Upper lobe of right lung (tissue), 1 donor: ENCODE results near the gene CDK14. TPM values are rescaled to one million over a fixed set of nuclear protein-coding genes. Genes with fewer than 3 reads are reported as not detected.

ENCODE experiments used
- ATAC-seq: fragments of 200-7000 bp; cut with Tn5 transposase; one replicate; pipeline ENCODE4 v1.9.1; 2020; ENCODE audit warnings: mild to moderate bottlenecking, moderate library complexity
- DNase-seq: peaks from one replicate; pipeline ENCODE4 v3.0.0-alpha.2; 2020
- H3K27ac ChIP-seq: fragments of 200-600 bp; one replicate; pipeline ENCODE4 v1.8.0; 2022
- H3K27me3 ChIP-seq: fragments of 200-600 bp; one replicate; pipeline ENCODE4 v1.8.0; 2022; ENCODE audit warnings: mild to moderate bottlenecking
- H3K36me3 ChIP-seq: fragments of 200-600 bp; one replicate; pipeline ENCODE4 v1.8.0; 2022
- H3K4me1 ChIP-seq: fragments of 200-600 bp; one replicate; pipeline ENCODE4 v1.8.0; 2022
- H3K4me3 ChIP-seq: fragments of 200-600 bp; one replicate; pipeline ENCODE4 v1.8.0; 2022; ENCODE audit warnings: mild to moderate bottlenecking
- H3K9me3 ChIP-seq: fragments of 200-600 bp; one replicate; pipeline ENCODE4 v1.8.0; 2022
- intact Hi-C: fragments of 100-400 bp; cut with DNase I; formaldehyde crosslinking; loops from one replicate; pipeline ENCODE4 v1.11.0; 2022
- total RNA-seq: library from RNA; stranded (reverse); fragmentation: NEBNext Ultra II Directional; extraction: Animal tissue kit (Norgen Biotek cat#: 25700); gene quantifications from one replicate; pipeline ENCODE4 v1.2.1, GENCODE V29; 2021
- TF ChIP-seq, protein P1 (sequence below): fragments of 200-600 bp; IDR thresholded peaks from one replicate; pipeline ENCODE4 v1.8.0; 2022; ENCODE audit warnings: antibody characterized with exemption
- donor health status: DM: no; HTN: yes; CAD: no; lungs with severe emphysema.

Gene CDK14
- total RNA-seq, 1 donor from 2014 or later: 47.2 TPM

DNA sequence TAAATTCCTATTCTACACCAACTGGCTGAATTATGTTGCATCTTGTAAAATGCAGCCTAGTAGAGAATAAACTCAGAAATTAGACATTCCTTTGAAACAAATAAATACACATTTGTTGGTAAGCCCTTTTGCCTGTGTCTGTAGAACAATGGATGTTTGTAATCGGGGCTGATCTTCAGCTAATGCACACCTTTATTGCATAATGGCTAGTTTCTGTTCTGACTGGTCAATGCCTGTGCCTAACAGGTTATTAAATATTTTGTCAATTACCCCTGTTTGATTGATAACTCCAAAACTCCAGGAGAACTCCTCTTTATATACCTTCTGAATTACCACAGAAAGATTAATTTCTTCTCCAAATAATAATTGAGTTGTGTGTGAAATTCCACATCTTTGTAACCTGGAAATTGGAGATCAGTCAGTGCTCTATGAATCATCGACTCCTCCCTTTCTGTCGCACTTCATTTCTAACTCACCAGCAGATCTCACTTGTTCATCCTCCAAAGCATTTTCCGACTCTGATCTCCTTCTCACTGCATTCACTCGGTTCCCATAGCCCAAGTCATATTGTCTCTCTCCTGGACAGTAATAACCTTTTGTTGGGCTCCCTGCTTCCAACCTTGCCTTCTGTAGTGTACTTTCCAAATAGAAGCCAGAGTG is 472.1 kb downstream of the CDK14 start:
- no peak overlapping the region for H3K4me3 ChIP-seq
- DNase-seq (no peak), ATAC-seq (no peak)
- no peak overlapping the region for H3K27ac ChIP-seq
- no peaks in the 10 kb centered on the region for H3K27me3 ChIP-seq
- intact Hi-C loops: no loop called here
- no peaks in the 10 kb centered on the region for H3K36me3 ChIP-seq
- no peaks in the 10 kb centered on the region for H3K4me1 ChIP-seq
- no peaks in the 10 kb centered on the region for H3K9me3 ChIP-seq
- TF ChIP-seq, protein P1, sequence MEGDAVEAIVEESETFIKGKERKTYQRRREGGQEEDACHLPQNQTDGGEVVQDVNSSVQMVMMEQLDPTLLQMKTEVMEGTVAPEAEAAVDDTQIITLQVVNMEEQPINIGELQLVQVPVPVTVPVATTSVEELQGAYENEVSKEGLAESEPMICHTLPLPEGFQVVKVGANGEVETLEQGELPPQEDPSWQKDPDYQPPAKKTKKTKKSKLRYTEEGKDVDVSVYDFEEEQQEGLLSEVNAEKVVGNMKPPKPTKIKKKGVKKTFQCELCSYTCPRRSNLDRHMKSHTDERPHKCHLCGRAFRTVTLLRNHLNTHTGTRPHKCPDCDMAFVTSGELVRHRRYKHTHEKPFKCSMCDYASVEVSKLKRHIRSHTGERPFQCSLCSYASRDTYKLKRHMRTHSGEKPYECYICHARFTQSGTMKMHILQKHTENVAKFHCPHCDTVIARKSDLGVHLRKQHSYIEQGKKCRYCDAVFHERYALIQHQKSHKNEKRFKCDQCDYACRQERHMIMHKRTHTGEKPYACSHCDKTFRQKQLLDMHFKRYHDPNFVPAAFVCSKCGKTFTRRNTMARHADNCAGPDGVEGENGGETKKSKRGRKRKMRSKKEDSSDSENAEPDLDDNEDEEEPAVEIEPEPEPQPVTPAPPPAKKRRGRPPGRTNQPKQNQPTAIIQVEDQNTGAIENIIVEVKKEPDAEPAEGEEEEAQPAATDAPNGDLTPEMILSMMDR: no peak

DNA sequence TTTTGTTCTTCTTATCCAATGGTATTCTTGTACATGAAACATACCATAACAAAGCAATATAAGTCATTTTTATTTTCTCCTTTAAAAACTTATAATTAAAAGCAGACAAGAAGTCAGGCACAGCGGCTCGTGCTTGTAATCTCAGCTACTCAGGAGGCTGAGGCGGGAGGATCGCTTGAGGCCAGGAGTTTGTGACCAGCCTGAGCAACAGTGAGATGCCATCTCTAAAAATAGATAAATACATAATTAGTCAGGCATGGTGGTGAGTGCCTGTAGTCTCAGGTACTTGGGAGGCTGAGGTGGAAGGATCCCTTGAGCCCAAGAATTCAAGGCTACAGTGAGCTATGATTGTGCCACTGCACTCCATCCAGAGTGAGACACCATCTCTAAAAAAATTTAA is 473.0 kb downstream of the CDK14 start:
- TF ChIP-seq, protein P1: no peak
- H3K4me3 ChIP-seq: no peak overlapping the region

DNA sequence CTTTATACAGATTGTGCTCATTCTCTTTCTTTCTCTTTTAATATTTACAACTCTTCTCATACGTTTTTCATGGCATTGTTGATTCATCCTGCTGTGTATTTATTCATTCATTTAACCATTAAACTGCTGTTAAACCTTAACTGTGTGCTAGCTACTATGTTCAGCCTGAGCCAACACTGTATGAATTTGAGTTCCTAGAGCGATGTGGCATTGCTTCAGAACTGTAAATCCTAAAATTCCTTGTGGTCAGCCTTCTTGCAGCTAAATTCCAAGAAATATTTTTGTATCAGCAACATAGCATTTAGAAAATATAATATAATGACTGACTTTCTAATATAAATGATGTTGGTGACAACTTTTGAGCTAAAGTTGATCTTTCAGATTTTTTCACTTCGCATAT is 483.4 kb downstream of the CDK14 start:
- DNase-seq: no peak
- H3K9me3 ChIP-seq: no peaks in the 10 kb centered on the region
- ATAC-seq: no peak
- TF ChIP-seq, protein P1: no peak
- H3K4me1 ChIP-seq: peaks cover 4% of the 10 kb centered on the region
- H3K4me3 ChIP-seq: no peak overlapping the region
- intact Hi-C loops: no loop called here
- no peaks in the 10 kb centered on the region for H3K36me3 ChIP-seq
- H3K27me3 ChIP-seq: no peaks in the 10 kb centered on the region
- H3K27ac ChIP-seq: no peak overlapping the region

More for the DNA sequence above, 473.0 kb downstream of the CDK14 start:
- intact Hi-C loops: no loop called here
- H3K4me1 ChIP-seq: no peaks in the 10 kb centered on the region
- no peaks in the 10 kb centered on the region for H3K36me3 ChIP-seq
- no peak overlapping the region for H3K27ac ChIP-seq
- no peak for DNase-seq
- no peaks in the 10 kb centered on the region for H3K9me3 ChIP-seq
- ATAC-seq: no peak
- H3K27me3 ChIP-seq: no peaks in the 10 kb centered on the region

DNA sequence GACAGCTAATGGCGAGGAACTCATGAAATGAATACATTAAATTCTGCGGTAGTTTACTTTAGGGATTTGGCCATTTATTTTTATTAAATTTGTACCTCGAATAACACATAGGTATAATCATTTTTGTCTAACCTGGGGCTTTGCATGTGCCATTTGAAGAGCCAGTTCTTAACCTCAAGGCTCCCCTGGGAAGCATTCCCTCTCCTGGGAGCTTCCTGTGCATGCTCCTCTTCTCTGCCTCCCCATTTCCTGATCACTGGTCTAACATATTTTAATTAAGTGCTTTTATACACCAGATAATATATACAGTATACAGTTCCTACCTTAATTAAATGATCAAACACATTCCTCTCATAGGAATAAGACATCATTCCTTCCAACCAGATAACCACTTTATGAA is 484.2 kb downstream of the CDK14 start:
- Histone ChIP-seq H3K4me3 (no peak overlapping the region), H3K27ac (no peak overlapping the region), H3K9me3 (no peaks in the 10 kb centered on the region), H3K27me3 (no peaks in the 10 kb centered on the region), H3K4me1 (peaks cover 4% of the 10 kb centered on the region), H3K36me3 (no peaks in the 10 kb centered on the region)
- TF ChIP-seq, protein P1: no peak
- no peak for ATAC-seq
- intact Hi-C loops: no loop called here
- no peak for DNase-seq

DNA sequence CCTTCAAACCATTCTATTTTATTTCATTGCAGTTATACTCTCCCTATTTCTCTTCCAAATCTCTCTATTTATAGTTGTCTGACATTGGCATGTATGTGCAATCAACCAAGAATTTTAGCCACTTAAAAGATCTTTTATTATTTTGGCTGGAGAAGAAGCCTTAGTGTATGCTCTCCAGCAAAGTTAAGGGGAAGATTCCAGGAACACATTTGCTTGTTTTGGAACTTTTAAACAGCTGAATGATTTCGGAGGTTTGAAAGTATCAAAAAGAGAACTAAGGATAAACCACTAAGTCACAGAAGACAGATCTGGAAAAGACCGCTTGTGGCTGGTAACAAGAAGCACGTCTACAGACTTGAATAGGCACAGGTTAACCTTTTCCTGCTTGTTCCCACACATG is 485.9 kb downstream of the CDK14 start:
- DNase-seq: no peak
- TF ChIP-seq, protein P1: no peak
- Histone ChIP-seq H3K27ac (no peak overlapping the region), H3K36me3 (no peaks in the 10 kb centered on the region), H3K4me3 (no peak overlapping the region), H3K9me3 (no peaks in the 10 kb centered on the region), H3K4me1 (peaks cover 4% of the 10 kb centered on the region), H3K27me3 (no peaks in the 10 kb centered on the region)
- no peak for ATAC-seq
- intact Hi-C loops: no loop called here
